ENCODE measurements around the gene CAMK2B.

DNA sequence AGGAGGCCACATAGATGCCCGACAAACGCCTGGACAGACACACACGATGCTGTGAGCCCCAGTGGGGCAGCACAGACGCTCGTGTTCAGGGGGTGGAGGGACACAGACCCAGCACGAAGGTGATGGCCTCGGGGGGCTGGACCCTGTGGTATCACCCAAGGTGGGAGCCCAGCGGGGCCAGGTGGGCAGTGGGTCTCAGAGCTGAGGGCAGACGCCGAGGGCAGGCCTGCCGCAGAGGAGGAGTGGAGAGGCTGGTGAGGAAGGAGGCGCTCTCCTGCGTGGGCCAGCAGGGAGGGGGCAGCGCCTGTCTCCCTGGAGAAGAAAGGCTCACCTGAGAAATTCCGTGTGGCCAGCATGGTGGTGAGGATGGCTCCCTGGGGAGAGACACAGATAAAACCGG, 85.0 kb downstream of the CAMK2B start:
- TF ChIP-seq, protein P1, sequence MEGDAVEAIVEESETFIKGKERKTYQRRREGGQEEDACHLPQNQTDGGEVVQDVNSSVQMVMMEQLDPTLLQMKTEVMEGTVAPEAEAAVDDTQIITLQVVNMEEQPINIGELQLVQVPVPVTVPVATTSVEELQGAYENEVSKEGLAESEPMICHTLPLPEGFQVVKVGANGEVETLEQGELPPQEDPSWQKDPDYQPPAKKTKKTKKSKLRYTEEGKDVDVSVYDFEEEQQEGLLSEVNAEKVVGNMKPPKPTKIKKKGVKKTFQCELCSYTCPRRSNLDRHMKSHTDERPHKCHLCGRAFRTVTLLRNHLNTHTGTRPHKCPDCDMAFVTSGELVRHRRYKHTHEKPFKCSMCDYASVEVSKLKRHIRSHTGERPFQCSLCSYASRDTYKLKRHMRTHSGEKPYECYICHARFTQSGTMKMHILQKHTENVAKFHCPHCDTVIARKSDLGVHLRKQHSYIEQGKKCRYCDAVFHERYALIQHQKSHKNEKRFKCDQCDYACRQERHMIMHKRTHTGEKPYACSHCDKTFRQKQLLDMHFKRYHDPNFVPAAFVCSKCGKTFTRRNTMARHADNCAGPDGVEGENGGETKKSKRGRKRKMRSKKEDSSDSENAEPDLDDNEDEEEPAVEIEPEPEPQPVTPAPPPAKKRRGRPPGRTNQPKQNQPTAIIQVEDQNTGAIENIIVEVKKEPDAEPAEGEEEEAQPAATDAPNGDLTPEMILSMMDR (IDR thresholded peaks at IDR 0.05) = no peak
- no peak for TF ChIP-seq POLR2A (IDR thresholded peaks at IDR 0.05)
